Myocyte (in vitro differentiated cells): ENCODE data around the gene NR1I3. TPM values are rescaled to one million over a fixed set of nuclear protein-coding genes. Genes with fewer than 3 reads are reported as not detected.
"Not testable (repeated sequence)": the region's sequence is repeated elsewhere in the genome, so short reads cannot be mapped to it uniquely, and the experiment has no call there.

Source experiments
- DNase-seq: peaks from one replicate; pipeline ENCODE4 v3.0.0-alpha.2; 2012; ENCODE audit warnings: low read depth
- total RNA-seq: library from RNA; depleted of rRNA; stranded (reverse); fragments of >200 nt; gene quantifications from 2 replicates; pipeline ENCODE4 v1.2.3, GENCODE V29; 2014

NR1I3 gene
- total RNA-seq, 1 donor from 2014 or later, result not detected

- DNase-seq, result no peak
These were observed 12.8 kb upstream of the NR1I3 start for GRCh38 chr1:161250829-161251228.

- not testable (repeated sequence) for DNase-seq
These were observed 12.1 kb upstream of the NR1I3 start for GRCh38 chr1:161250100-161250499.

- no peak for DNase-seq
These were observed 6.9 kb upstream of the NR1I3 start for GRCh38 chr1:161244888-161245287.

- DNase-seq, result no peak
These were observed 4.3 kb upstream of the NR1I3 start for GRCh38 chr1:161242313-161242712.

- no peak for DNase-seq
These were observed 3.7 kb upstream of the NR1I3 start for GRCh38 chr1:161241682-161242081.

GRCh38 chr1:161235957-161236775 is 1.8 kb downstream of the NR1I3 start:
- DNase-seq, result no peak

GRCh38 chr1:161233102-161233501 is 4.9 kb downstream of the NR1I3 start:
- no peak for DNase-seq

GRCh38 chr1:161230762-161231161 is 7.2 kb downstream of the NR1I3 start:
- DNase-seq, result no peak

- DNase-seq, result peak; percentile 22
These were observed 8.1 kb downstream of the NR1I3 start for GRCh38 chr1:161229896-161230295.

GRCh38 chr1:161228032-161228431 is 10.0 kb downstream of the NR1I3 start:
- DNase-seq, result no peak

GRCh38 chr1:161227196-161227871 is 10.7 kb downstream of the NR1I3 start:
- peak; percentile 83 for DNase-seq

- no peak for DNase-seq
These were observed 11.2 kb downstream of the NR1I3 start for GRCh38 chr1:161226759-161227158.

- no peak for DNase-seq
These were observed 11.7 kb downstream of the NR1I3 start for GRCh38 chr1:161226320-161226711.

- DNase-seq, result peak; percentile 100
These were observed 12.3 kb downstream of the NR1I3 start, which contains the start of gene TOMM40L for GRCh38 chr1:161225534-161226319. TSS of gene TOMM40L (plus strand) at chr1:161226060. CDS start at chr1:161226490, 430 bp downstream.

- no peak for DNase-seq
These were observed 12.8 kb downstream of the NR1I3 start for GRCh38 chr1:161225178-161225533.

GRCh38 chr1:161224695-161225087 is 13.3 kb downstream of the NR1I3 start:
- not testable (repeated sequence) for DNase-seq

- DNase-seq, result no peak
These were observed 14.0 kb downstream of the NR1I3 start for GRCh38 chr1:161223805-161224694.

- no peak for DNase-seq
These were observed 15.6 kb downstream of the NR1I3 start for GRCh38 chr1:161222175-161223019.

GRCh38 chr1:161220002-161220401 is 18.0 kb downstream of the NR1I3 start:
- no peak for DNase-seq
